GM15510 (cell line): Measurements from ENCODE around the gene ATP5ME.

Experiments
- POLR2A ChIP-seq: IDR thresholded peaks from 3 replicates; pipeline ENCODE4 v1.6.1; 2011; ENCODE audit warnings: borderline replicate concordance; ENCODE audit not compliant: insufficient read length; ENCODE audit errors: extremely low read depth

ATP5ME gene

DNA sequence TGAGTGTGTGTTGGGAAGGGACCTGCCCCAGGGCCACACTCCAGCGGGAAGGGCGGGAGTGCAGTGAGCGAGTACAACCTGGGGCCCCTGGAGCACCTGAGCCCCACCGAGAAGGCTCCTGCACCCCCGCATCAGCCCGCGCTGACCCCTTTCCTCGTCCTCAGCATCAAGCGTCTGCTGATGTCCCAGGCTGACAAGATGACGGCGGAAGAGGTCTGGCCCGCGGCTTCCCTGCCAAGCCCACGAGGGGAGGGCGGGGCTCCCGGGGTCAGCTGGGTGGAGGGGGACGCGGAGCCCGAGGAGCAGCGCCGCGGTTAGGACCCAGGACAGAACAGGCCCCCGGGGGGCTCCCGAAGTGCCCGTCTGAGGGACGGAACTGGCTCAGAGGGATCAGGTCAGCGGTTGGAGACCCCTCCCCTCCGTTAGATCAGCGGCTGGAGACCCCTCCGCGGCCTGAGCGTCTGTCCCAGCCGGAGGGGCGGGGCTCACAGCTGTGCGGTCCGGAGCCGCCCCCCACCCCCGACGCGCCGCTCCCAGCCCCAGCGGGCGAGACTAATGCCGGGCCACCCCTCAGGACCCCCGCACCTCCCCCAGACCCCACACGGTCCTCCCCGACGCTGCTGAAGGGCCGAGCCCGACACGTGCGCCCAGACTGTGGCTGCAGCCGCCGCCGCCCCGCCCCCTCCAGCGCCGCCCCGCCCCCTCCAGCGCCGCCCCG is 7.0 kb upstream of the ATP5ME start:
- TF ChIP-seq POLR2A, result no peak

- no peak for TF ChIP-seq POLR2A
Measured at GRCh38 chr4:680551-680927, 6.5 kb upstream of the ATP5ME start.

DNA sequence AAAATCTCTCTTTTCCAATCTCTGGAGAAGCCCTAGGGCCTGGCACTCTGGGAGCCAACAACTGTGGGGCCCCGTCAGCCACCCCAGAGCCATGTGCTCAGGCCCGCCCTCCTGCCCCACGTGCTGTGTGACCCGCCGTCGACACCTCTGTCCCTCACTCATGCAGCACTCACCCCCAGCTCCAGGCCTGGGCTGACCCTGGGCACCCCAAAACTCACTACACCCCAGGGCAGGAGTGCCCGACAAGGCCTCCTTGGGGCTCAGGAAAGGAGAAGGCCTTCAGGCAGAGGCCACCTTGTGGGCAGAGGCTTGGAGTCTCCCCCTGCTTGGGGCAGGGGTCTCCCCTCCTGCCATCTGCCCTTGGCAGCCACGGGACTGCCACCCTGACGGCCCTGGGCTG is 6.0 kb upstream of the ATP5ME start:
- no peak for TF ChIP-seq POLR2A

- TF ChIP-seq POLR2A, result no peak
Measured at GRCh38 chr4:679629-680028, 5.6 kb upstream of the ATP5ME start.

GRCh38 chr4:679104-679481 is 5.0 kb upstream of the ATP5ME start:
- no peak for TF ChIP-seq POLR2A

DNA sequence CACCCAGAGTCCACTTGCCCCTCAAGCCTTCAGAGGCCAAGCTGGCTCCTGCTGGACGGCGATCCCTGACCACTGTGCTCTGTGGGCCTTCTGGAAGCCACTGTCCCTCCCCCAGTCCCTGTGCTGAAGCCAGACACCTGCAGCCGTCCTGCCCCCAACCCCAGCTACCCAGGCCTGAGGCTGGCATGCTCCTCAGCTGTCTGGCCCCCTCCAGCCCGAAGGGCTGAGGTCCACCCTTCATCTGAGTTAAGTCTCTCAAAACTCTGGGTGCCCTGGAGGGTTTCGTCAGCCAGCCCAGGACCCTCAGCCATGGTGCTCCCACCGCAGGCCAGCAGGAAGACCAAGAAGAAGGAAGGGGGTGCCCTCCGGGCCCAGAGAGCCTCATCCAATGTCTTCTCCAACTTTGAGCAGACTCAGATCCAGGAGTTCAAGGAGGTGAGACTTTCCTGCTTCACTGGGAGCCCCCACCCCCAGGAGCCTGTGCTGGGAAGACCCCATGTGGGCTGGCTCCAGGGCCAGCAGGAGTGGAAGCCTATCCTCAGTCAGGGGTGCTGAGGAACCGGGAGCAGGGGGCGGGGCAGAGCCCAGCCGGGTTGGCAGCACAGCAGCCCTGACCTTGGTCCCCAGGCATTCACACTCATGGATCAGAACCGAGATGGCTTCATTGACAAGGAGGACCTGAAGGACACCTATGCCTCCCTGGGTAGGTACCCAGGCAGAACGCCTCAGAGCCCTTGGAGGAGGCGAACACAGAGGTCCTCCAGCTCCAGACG is 4.4 kb upstream of the ATP5ME start:
- no peak for TF ChIP-seq POLR2A

DNA sequence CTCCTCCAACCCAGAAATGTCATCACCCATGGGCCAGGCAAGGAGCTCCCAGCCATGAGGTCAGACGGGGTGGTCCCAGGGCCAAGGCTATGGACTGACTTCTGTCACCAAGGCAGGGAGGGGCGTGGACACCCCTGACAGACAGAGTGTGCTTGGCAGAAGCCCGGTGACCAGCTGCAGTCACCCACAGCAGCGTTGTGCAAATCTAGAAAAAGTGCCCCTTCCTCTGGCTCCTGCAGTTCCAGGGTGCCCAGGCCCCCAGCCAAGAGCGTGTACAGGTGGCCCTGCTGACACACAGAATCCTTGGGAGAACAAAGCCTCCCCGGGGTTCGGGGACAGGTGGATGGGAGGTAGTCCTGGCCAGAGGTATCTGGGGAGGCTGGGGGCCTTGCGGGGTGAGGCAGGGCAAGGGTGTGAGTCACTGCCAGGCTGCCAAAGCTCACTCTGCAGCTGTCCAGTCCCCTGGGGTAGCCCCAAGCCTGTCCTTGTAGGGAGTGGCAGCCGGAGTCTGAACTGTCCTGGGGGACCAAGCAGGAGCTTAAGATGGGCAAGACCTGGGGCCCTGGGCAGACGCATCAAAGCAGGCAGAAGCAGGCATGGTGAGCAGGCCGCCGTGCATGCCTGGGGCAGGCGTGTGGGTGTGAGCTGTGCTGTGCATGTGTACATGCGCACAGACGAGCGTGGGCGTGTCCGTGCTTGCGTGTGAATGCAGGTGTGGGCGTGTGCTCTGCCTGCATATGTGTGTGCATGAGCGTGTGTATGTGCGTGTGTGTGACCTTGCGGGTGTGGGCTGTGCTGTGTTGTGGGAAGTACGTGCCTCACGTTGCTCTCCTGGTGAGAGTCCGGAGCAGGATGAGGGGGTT is 3.6 kb upstream of the ATP5ME start:
- TF ChIP-seq POLR2A, result no peak

DNA sequence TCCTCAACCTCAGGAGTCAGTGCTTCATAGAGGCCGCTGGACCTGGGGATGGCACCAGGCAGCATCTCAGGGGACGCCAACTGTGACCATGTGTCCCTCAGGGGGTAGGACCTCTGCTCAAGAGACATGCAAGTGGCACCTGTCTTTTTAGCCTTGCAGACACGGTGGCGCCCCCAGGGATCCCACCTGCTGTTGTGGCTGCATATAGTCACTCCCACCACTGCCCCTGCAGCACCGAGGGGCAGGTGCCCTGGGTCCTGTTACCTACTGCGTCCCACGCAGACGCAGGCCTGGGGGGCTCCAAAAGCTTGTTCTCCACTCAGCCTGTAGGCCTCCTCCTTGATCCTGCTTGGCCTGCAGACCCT is 2.8 kb upstream of the ATP5ME start:
- TF ChIP-seq POLR2A, result peak; percentile 6

DNA sequence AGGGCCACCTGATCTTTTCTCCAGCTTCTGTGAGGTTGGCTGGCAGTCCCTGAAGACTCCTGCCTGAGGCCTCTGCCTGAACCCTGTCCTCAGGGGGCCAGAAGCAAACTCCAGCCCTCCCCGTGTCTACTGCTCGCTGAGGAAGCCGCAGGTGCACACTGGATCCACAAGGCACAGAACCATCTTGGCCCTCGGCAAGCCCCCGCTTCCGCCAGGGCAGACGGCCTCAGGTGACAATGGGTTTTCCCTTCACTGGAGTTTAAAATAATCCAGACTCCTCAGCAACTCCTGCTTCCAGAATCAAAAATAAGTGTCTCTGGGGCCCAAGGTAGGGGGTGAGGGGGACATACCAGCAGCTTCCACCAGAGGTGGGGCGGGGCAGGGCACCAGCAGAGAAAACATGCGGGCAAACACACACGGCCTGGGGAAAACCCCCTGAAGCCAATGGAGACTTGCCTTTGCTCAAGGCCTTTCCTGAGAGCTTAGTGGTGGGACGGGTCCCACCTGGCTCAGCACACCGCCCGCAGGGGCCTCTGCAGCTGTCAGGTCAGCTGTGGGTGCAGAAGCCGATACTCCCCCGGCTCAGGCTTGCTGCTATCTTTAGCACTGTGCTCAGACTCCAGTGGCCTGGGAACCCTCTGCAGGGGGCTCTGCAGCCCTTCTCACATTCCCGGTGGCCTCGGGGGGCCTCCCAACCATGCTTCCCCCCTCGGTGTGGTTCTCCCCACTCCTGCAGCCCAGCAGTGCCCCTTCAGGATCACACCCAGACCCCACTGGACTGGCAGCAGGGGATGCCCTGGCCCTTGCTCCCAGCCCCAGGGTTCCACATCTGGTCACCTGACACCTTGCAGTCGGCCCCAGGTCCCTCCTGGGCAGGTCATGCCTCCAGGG is 2.1 kb upstream of the ATP5ME start:
- no peak for TF ChIP-seq POLR2A

GRCh38 chr4:675036-675882 is 1.2 kb upstream of the ATP5ME start:
- peak; percentile 34 for TF ChIP-seq POLR2A

DNA sequence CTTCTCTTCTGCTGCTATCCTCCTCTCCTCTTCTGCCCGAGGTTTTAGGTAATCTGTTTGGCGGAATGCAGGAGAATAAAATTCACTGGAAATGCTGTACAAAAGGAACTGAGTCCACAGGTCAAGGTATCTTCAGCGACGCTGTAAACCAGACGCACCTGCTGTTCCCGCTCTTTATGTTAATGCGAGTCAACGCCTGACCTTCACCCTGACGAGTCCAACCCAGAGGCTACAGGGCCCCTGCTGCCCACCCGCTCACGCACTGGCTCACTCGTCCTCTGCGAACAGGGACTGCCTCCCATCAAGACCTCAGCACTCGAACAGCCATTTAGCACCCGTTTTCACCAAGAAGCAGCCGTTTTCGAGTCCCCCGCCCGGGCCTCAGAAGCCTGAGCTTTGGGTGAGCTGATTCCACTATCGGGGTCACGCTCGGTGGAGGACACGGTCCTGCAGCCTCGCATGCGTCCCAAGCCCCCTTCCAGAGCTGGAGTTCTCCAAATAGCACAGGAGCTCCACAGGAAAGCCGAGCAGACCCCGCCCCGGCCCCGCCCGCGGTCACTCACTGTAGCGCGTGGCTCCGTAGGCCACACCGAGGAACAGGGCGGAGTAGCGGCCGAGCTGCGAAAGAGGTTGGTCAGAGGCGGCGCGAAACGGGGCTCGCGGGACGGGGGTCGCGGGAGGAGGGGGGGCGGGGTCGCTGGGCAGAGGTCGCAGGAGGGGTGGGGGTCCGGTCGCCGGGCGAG is 556 bp downstream of the ATP5ME start:
- TF ChIP-seq POLR2A, result no peak

DNA sequence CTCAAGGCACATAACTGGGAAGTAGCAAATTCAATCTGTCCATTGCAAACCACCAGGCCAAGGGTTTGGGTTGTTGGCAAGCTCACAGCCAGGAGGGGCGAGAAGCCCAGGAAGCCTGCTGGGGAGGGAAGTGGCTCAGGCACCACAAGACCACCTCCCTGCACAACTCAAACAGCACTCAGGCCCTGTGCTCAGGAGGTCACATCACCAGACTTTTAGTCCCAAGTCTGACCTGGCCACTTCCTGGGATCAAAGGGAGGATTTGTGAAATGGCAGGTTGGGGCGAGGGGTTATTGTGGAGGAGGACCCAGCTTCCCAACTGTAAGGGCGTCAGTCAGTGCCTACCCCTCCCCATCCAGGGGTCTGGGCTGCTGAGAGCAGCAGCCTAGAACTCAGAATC is 2.3 kb downstream of the ATP5ME start:
- TF ChIP-seq POLR2A, result no peak

- TF ChIP-seq POLR2A, result no peak
Measured at GRCh38 chr4:667545-667925, 6.5 kb downstream of the ATP5ME start.
